HCT116 (cell line): ENCODE data around the gene IFI30.

Experiments used
- CEBPB ChIP-seq: IDR thresholded peaks from 2 replicates; pipeline ENCODE4 v1.6.1; 2012; ENCODE audit warnings: low read depth
- EGR1 ChIP-seq: IDR thresholded peaks from 2 replicates; pipeline ENCODE4 v1.6.1; 2012; ENCODE audit warnings: low read depth
- ELF1 ChIP-seq: IDR thresholded peaks from 2 replicates; pipeline ENCODE4 v1.6.1; 2012; ENCODE audit warnings: low read depth, borderline replicate concordance
- EZH2 ChIP-seq: fragments of 200-600 bp; sonication (generic); IDR thresholded peaks from 2 replicates; pipeline ENCODE4 v1.6.1; 2017; ENCODE audit warnings: antibody characterized with exemption, mixed run types
- EZH2phosphoT487 ChIP-seq: fragments of 200-600 bp; IDR thresholded peaks from 2 replicates; pipeline ENCODE4 v1.6.1; 2018; ENCODE audit warnings: antibody characterized with exemption, borderline replicate concordance
- POLR2A ChIP-seq: IDR thresholded peaks from 2 replicates; pipeline ENCODE4 v1.7.0; 2011; ENCODE audit warnings: borderline replicate concordance; ENCODE audit not compliant: insufficient read depth, insufficient read length; ENCODE audit errors: extremely low read depth
- RAD21 ChIP-seq: IDR thresholded peaks from 2 replicates; pipeline ENCODE4 v1.6.1; 2012; ENCODE audit warnings: low read depth, mild to moderate bottlenecking
- SP1 ChIP-seq: IDR thresholded peaks from 2 replicates; pipeline ENCODE4 v1.6.1; 2012; ENCODE audit warnings: low read depth
- ZNF274 ChIP-seq: fragments of 200-500 bp; sonication (Bioruptor generic); IDR thresholded peaks from 2 replicates; pipeline ENCODE4 v1.6.1; 2014; ENCODE audit warnings: mild to moderate bottlenecking, low read depth, low read length, inconsistent platforms
- TF ChIP-seq, protein P1 (sequence below): IDR thresholded peaks from 2 replicates; pipeline ENCODE4 v1.6.1; 2012
- TF ChIP-seq, protein P2 (sequence below): IDR thresholded peaks from 2 replicates; pipeline ENCODE4 v1.6.1; 2012; ENCODE audit warnings: low read depth
- TF ChIP-seq, protein P3 (sequence below), 3 experiments: fragments of 200-600 bp in 1 of 3; sonication (generic) in 1 of 3; IDR thresholded peaks in 2 of 3; conservative IDR thresholded peaks in 1 of 3; 2 replicates each; pipeline ENCODE4 v1.5.1; 2012 to 2017; ENCODE audit warnings: low read depth in 2 of 3, low read length in 2 of 3, antibody characterized with exemption in 1 of 3, borderline replicate concordance in 1 of 3, control low read depth in 1 of 3, mild to moderate bottlenecking in 1 of 3, mixed read lengths in 1 of 3, mixed run types in 1 of 3, moderate library complexity in 1 of 3; ENCODE audit not compliant: insufficient read depth in 1 of 3

DNA sequence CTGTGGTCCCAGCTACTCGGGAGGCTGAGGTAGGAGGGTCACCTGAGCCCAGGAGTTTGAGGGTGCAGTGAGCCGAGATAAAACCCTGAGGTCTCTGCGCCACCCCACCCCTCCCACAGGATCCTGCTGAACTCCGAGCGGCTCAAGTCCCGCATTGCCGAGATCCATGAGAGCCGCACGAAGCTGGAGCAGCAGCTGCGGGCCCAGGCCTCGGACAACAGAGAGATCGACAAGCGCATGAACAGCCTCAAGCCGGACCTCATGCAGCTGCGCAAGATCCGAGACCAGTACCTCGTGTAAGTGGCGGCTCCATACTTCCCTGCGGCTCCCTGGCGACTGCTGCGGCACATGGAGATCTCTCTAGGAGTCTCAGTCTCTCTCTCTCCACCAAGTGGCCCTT is 6.6 kb upstream of the IFI30 start:
- TF ChIP-seq EZH2 (no peak), RAD21 (no peak), SP1 (no peak), ELF1 (no peak), ZNF274 (no peak), POLR2A (no peak), EZH2phosphoT487 (no peak), CEBPB (no peak), EGR1 (no peak)
- TF ChIP-seq, protein P1, sequence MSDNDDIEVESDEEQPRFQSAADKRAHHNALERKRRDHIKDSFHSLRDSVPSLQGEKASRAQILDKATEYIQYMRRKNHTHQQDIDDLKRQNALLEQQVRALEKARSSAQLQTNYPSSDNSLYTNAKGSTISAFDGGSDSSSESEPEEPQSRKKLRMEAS = no peak
- TF ChIP-seq, protein P2, sequence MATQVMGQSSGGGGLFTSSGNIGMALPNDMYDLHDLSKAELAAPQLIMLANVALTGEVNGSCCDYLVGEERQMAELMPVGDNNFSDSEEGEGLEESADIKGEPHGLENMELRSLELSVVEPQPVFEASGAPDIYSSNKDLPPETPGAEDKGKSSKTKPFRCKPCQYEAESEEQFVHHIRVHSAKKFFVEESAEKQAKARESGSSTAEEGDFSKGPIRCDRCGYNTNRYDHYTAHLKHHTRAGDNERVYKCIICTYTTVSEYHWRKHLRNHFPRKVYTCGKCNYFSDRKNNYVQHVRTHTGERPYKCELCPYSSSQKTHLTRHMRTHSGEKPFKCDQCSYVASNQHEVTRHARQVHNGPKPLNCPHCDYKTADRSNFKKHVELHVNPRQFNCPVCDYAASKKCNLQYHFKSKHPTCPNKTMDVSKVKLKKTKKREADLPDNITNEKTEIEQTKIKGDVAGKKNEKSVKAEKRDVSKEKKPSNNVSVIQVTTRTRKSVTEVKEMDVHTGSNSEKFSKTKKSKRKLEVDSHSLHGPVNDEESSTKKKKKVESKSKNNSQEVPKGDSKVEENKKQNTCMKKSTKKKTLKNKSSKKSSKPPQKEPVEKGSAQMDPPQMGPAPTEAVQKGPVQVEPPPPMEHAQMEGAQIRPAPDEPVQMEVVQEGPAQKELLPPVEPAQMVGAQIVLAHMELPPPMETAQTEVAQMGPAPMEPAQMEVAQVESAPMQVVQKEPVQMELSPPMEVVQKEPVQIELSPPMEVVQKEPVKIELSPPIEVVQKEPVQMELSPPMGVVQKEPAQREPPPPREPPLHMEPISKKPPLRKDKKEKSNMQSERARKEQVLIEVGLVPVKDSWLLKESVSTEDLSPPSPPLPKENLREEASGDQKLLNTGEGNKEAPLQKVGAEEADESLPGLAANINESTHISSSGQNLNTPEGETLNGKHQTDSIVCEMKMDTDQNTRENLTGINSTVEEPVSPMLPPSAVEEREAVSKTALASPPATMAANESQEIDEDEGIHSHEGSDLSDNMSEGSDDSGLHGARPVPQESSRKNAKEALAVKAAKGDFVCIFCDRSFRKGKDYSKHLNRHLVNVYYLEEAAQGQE = no peak
- TF ChIP-seq, protein P3, sequence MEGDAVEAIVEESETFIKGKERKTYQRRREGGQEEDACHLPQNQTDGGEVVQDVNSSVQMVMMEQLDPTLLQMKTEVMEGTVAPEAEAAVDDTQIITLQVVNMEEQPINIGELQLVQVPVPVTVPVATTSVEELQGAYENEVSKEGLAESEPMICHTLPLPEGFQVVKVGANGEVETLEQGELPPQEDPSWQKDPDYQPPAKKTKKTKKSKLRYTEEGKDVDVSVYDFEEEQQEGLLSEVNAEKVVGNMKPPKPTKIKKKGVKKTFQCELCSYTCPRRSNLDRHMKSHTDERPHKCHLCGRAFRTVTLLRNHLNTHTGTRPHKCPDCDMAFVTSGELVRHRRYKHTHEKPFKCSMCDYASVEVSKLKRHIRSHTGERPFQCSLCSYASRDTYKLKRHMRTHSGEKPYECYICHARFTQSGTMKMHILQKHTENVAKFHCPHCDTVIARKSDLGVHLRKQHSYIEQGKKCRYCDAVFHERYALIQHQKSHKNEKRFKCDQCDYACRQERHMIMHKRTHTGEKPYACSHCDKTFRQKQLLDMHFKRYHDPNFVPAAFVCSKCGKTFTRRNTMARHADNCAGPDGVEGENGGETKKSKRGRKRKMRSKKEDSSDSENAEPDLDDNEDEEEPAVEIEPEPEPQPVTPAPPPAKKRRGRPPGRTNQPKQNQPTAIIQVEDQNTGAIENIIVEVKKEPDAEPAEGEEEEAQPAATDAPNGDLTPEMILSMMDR (IDR thresholded peaks at IDR 0.05 in 2 of 3, conservative IDR thresholded peaks at IDR 0.05 in 1 of 3; ENCODE audit: borderline replicate concordance in 1 of 3, insufficient read depth in 1 of 3, low read depth in 2 of 3, low read length in 2 of 3) = no peak
